GM18505 (cell line): Measurements from ENCODE around the gene MAPK8.
"Not testable (repeated sequence)": the region's sequence is repeated elsewhere in the genome, so short reads cannot be mapped to it uniquely, and the experiment has no call there.

ENCODE experiments used
- ATAC-seq: cut with Tn5 transposase; IDR thresholded peaks from one replicate; pipeline ENCODE4 v1.9.1; 2021; ENCODE audit not compliant: unreplicated experiment
- POLR2A ChIP-seq: IDR thresholded peaks from 4 replicates; pipeline ENCODE4 v1.6.1; 2011; ENCODE audit warnings: borderline replicate concordance; ENCODE audit not compliant: insufficient read depth, insufficient read length; ENCODE audit errors: extremely low read depth

The MAPK8 gene

GRCh38 chr10:48412933-48413332 lies 106.5 kb downstream of the MAPK8 start:
- no peak for TF ChIP-seq POLR2A
- ATAC-seq = no peak

- ATAC-seq = no peak
- no peak for TF ChIP-seq POLR2A
These were observed 107.7 kb downstream of the MAPK8 start for GRCh38 chr10:48414160-48414559.

- TF ChIP-seq POLR2A = no peak
- ATAC-seq = no peak
These were observed 108.3 kb downstream of the MAPK8 start for GRCh38 chr10:48414778-48415177.

DNA sequence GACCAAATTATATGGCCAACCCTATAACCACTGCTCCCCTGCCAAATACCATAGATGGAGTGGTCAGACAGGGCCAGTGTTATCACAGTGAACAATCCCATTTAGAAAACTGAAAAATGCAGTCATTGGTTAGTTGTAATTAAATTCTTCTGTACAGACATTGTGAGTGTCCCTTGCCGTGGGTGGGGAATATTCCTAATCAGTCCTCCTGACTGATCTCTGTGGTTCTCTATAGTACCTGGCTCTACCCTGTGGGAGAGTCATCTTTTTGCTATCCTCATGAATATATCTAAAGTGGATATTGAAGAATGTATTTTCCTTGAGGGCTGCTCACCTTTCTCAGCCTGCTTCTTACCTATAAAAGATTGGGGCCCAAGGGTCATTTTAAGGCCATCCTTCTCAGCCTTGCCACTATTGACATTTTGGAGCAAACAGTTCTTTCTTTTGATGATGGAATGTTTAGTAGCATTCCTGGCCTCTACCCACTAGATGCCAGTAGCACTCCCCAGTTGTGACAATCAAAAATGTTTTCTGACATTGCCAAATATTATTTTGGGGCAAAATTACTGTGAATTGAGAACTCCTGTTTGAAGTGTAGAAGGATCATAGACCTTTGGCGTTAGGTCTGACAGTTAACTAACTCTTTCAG lies 110.2 kb downstream of the MAPK8 start:
- no peak for TF ChIP-seq POLR2A
- ATAC-seq = no peak

DNA sequence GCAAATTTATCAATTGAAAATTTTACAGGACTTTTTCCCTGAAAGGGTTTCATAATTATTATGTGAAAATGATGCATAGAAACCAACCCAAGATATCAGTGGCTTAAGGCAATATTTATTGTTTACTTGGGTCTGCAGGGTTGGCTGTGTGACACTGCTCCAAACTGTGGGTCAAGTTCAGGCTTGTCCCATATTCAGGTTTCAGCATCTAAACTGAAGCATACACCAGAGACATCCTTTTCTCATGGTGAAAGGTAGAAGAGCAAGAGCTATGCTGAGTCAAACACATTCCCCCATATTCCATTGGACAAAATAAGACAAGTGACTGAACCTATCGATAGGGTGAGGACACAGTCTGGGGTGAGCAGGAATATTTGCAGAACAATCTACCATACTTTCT lies 110.9 kb downstream of the MAPK8 start:
- no peak for TF ChIP-seq POLR2A
- no peak for ATAC-seq

DNA sequence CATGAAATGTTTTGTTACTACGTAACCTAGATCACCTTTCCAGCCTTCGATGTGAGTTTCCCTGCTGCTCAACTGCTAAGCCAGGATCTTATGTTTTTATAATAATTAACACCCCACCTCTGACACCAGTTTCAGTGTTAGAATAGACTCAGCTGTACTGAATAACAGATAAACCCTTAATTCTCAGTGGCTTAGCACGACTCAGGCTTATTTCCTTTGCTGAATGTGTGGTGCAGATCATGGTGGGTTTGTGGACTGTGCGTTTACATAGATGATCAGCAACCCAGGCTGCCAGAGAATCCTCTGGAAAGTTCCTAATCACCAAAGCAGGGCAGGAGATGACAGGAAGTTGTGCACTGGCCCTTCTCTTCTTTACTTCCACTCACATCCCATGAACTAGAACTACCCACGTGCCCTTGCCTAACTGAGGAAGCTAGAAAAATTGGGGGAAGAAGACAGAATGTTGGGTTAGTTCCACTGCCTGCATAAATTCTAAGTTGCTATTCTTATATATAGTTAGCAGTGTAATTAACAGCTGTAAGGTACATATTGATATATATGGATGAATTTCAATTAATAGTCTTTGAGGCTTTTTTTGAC lies 111.8 kb downstream of the MAPK8 start:
- no peak for ATAC-seq
- TF ChIP-seq POLR2A = no peak

DNA sequence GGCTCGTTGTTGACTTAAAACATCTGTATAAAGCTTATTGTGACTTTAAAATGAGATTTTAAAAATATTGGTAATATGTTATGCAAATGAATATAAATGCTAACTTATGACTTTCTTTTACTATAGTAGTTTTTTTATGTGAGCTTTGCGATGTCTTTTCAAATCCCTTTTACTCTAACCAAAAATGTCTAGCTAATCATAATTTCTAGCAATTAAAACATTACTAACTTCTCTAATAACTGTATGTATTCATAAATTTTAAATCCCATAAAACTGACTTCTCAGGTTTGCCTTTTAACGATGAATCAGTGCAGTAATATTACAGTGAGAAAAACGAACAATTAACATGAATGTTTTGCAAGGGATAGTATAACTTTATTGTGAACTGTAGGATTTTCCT lies 113.2 kb downstream of the MAPK8 start:
- ATAC-seq = no peak
- TF ChIP-seq POLR2A = no peak

DNA sequence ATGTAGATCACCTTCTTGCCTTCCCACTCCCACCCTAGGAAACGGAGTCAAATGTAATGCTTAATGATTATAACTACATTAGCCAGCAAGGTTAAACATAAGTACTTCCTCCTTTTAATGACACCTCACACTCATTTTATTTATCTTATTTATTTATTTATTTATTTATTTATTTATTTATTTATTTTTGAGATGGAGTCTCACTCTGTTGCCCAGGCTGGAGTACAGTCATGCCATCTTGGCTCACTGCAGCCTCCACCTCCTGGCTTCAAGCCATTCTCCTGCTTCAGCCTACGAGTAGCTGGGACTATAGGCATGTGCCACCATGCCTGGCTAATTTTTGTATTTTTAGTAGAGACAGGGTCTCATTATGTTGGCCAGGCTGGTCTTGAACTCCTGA lies 115.4 kb downstream of the MAPK8 start:
- not testable (repeated sequence) for ATAC-seq

GRCh38 chr10:48423884-48424283 lies 117.4 kb downstream of the MAPK8 start:
- ATAC-seq = no peak

DNA sequence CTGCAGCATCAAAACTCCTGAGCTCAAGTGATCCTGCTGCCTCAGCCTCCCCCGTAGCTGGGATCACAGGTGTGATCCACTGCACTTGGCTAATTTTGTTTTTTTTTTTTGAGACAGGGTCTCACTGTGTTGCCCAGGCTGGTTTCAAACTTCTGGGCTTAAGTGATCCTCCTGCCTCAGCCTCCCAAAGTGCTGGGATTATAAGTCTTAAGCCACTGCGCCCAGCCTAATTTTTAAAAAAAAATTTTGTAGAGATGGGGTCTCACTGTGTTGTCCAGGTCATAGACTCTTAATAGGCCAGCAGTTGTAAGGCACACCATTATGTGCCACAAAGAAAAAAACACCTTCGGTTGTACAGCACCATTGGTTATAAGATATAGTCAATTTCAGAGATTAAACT lies 122.4 kb downstream of the MAPK8 start:
- no peak for TF ChIP-seq POLR2A
- no peak for ATAC-seq

More at GRCh38 chr10:48423884-48424283, 117.4 kb downstream of the MAPK8 start:
- TF ChIP-seq POLR2A = no peak

- TF ChIP-seq POLR2A = no peak
- ATAC-seq = no peak
These were observed 122.8 kb downstream of the MAPK8 start for GRCh38 chr10:48429309-48429708.

DNA sequence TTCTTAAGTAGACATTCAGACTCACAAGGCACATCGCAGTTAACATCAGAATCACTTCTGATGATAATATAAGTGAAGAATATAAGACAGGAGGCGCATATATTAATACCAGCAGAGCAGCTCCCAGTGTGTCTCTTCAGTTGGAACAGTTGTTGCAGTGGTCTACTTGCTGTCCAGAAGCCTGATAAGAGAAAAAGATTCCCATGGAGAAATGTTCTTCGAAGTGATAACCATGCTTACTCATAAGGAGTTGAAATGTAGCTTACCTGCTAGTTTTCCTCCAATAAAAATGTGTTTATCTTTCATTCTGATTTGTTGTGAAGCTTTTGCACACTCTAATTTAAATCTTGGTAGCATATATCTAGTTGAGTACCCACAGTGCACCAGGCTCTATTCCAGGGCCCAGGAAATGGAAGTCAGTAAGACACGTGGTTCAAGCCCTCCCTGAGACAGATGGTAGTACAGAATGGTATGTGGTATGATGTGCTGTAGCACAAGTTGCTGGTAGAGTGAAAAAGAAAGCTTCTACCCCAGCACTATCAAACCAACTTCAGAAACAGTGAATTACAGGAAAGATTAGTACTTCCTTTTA lies 124.0 kb downstream of the MAPK8 start:
- TF ChIP-seq POLR2A = no peak
- no peak for ATAC-seq

GRCh38 chr10:48431871-48432270 lies 125.4 kb downstream of the MAPK8 start:
- no peak for TF ChIP-seq POLR2A

DNA sequence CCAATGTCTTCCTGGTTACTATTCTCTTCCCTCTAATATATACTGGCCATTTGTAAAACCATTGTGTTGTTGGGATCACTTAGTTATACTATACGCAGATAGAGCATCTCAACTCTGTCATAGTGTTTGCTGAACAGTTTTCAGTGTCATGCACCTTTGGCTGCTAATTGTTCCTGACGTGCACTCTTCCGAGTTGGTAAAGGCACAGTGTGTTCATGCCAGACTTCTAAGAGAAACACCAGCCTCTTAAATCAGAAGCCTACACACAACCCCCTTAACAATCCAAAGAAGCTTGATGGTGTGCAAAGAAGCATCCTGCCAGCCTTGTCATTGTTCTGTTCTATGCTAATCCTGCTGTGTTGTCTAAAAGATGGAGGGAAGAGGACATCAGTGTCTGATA lies 131.1 kb downstream of the MAPK8 start:
- ATAC-seq = no peak
- TF ChIP-seq POLR2A = no peak

More at GRCh38 chr10:48431871-48432270, 125.4 kb downstream of the MAPK8 start:
- ATAC-seq = no peak
